Measurements from ENCODE around the gene LAMB1. TPM values are rescaled to one million over a fixed set of nuclear protein-coding genes. Genes with fewer than 3 reads are reported as not detected.

LAMB1 gene
- total and polyA plus RNA-seq, 2 of the 13 experiments (the other 11 are each of a cell fraction or from before 2014, with no cell fraction given) = 109 to 124 TPM

DNA sequence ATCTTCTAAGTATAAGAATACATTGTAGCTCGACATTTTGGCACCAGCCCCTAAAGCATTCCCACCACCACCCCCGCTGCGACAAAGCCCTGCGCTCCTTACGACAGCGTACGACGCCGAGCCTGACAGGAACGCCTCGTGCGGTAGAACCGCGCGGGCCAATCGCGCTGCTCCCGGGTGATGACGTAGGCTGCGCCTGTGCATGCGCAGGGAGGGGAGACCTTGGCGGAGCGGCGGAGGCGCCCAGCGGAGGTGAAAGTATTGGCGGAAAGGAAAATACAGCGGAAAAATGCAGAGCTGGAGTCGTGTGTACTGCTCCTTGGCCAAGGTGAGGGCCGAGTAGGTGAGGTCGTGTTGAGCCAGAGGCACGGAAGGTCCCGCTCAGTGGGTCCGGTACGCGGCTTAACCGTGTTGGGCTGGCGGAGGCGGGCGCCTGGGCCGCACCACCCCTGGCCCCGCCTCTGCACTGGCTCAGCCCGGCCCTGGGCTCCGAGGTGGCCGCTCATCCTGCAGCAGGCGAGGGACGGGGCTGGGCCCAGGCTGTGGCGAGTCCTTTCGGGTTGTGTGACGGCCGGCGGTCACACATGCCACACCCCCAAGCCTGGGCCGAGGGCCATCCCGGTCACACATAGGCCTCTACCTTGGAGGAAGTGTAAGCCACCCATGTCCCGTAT is 111.9 kb downstream of the LAMB1 start, which contains the start of gene DLD (continued):
- TF ChIP-seq, protein P1, sequence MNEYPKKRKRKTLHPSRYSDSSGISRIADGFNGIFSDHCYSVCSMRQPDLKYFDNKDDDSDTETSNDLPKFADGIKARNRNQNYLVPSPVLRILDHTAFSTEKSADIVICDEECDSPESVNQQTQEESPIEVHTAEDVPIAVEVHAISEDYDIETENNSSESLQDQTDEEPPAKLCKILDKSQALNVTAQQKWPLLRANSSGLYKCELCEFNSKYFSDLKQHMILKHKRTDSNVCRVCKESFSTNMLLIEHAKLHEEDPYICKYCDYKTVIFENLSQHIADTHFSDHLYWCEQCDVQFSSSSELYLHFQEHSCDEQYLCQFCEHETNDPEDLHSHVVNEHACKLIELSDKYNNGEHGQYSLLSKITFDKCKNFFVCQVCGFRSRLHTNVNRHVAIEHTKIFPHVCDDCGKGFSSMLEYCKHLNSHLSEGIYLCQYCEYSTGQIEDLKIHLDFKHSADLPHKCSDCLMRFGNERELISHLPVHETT (CRISPR knock-in tag; conservative IDR thresholded peaks at IDR 0.05) = peak; percentile 69; the same call in 1 of the 2 replicates
- TF ChIP-seq ZFP62 (CRISPR knock-in tag; IDR thresholded peaks at IDR 0.05) (no peak), ZKSCAN1 (IDR thresholded peaks at IDR 0.05; ENCODE audit: low read length) (no peak), ZNF724P (CRISPR knock-in tag; IDR thresholded peaks at IDR 0.05; ENCODE audit: borderline replicate concordance) (peak; percentile 43; the same call in 1 of the 2 replicates), NFYC (CRISPR knock-in tag; IDR thresholded peaks at IDR 0.05) (peak; percentile 89), HNF4G (IDR thresholded peaks at IDR 0.05; ENCODE audit: borderline replicate concordance, low read depth, low read length) (no peak), HNF4G (CRISPR knock-in tag; IDR thresholded peaks at IDR 0.05; ENCODE audit: borderline replicate concordance, low read depth) (no peak), SNRNP70 (IDR thresholded peaks at IDR 0.05; ENCODE audit: low read depth, low read length) (no peak), NR2F1 (CRISPR knock-in tag; IDR thresholded peaks at IDR 0.05) (no peak), ZFP90 (CRISPR knock-in tag; IDR thresholded peaks at IDR 0.05; ENCODE audit: borderline replicate concordance) (peak; percentile 44; the same call in 1 of the 2 replicates), TP53 (CRISPR knock-in tag; conservative IDR thresholded peaks at IDR 0.05) (0 out of 2 replicates have a peak, but pooled peaks have one; percentile 46), AGO1 (IDR thresholded peaks at IDR 0.05; ENCODE audit: low read depth, low read length, poor library complexity, severe bottlenecking) (peak; percentile 63), TGIF2 (CRISPR knock-in tag; IDR thresholded peaks at IDR 0.05) (peak; percentile 64), ZNF557 (CRISPR knock-in tag; IDR thresholded peaks at IDR 0.05) (peak; percentile 48), SRY (CRISPR knock-in tag; IDR thresholded peaks at IDR 0.05) (no peak; the same call in 1 of the 2 replicates), CHCHD3 (CRISPR knock-in tag; IDR thresholded peaks at IDR 0.05) (0 out of 2 replicates have a peak, but pooled peaks have one; percentile 19), GABPA (IDR thresholded peaks at IDR 0.05; ENCODE audit: low read depth, low read length) (no peak), GABPA (CRISPR knock-in tag; IDR thresholded peaks at IDR 0.05; ENCODE audit: low read depth) (no peak), ZNF138 (CRISPR knock-in tag; IDR thresholded peaks at IDR 0.05; ENCODE audit: low read depth) (0 out of 2 replicates have a peak, but pooled peaks have one; percentile 68), ZNF441 (CRISPR knock-in tag; IDR thresholded peaks at IDR 0.05; ENCODE audit: borderline replicate concordance) (no peak; the same call in 1 of the 2 replicates)
- TF ChIP-seq, protein P2, sequence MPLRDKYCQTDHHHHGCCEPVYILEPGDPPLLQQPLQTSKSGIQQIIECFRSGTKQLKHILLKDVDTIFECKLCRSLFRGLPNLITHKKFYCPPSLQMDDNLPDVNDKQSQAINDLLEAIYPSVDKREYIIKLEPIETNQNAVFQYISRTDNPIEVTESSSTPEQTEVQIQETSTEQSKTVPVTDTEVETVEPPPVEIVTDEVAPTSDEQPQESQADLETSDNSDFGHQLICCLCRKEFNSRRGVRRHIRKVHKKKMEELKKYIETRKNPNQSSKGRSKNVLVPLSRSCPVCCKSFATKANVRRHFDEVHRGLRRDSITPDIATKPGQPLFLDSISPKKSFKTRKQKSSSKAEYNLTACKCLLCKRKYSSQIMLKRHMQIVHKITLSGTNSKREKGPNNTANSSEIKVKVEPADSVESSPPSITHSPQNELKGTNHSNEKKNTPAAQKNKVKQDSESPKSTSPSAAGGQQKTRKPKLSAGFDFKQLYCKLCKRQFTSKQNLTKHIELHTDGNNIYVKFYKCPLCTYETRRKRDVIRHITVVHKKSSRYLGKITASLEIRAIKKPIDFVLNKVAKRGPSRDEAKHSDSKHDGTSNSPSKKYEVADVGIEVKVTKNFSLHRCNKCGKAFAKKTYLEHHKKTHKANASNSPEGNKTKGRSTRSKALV (CRISPR knock-in tag; IDR thresholded peaks at IDR 0.05) = no peak
- TF ChIP-seq, protein P3, sequence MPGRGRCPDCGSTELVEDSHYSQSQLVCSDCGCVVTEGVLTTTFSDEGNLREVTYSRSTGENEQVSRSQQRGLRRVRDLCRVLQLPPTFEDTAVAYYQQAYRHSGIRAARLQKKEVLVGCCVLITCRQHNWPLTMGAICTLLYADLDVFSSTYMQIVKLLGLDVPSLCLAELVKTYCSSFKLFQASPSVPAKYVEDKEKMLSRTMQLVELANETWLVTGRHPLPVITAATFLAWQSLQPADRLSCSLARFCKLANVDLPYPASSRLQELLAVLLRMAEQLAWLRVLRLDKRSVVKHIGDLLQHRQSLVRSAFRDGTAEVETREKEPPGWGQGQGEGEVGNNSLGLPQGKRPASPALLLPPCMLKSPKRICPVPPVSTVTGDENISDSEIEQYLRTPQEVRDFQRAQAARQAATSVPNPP (CRISPR knock-in tag; IDR thresholded peaks at IDR 0.05) = peak; percentile 86
- TF ChIP-seq, protein P4, sequence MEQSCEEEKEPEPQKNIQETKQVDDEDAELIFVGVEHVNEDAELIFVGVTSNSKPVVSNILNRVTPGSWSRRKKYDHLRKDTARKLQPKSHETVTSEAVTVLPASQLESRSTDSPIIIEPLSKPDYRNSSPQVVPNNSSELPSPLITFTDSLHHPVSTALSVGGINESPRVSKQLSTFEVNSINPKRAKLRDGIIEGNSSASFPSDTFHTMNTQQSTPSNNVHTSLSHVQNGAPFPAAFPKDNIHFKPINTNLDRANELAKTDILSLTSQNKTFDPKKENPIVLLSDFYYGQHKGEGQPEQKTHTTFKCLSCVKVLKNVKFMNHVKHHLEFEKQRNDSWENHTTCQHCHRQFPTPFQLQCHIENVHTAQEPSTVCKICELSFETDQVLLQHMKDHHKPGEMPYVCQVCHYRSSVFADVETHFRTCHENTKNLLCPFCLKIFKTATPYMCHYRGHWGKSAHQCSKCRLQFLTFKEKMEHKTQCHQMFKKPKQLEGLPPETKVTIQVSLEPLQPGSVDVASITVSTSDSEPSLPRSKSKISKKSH (CRISPR knock-in tag; IDR thresholded peaks at IDR 0.05; ENCODE audit: borderline replicate concordance) = peak; percentile 91; the same call in 1 of the 2 replicates
- TF ChIP-seq, protein P5, sequence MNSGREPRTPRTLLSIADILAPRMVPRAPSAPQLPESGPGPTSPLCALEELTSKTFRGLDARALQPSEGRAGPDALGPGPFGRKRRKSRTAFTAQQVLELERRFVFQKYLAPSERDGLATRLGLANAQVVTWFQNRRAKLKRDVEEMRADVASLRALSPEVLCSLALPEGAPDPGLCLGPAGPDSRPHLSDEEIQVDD (CRISPR knock-in tag; IDR thresholded peaks at IDR 0.05; ENCODE audit: borderline replicate concordance) = no peak

Measured in HepG2 (cell line).